NCI-H1436 treated with DMSO at 0.1 percent for 48 hours (cell line): ENCODE measurements around the gene DLG2.

ENCODE experiments used
- DNase-seq: peaks from one replicate; lab custom pipeline; 2025; lab: John Stamatoyannopoulos, UW

Gene DLG2

DNA sequence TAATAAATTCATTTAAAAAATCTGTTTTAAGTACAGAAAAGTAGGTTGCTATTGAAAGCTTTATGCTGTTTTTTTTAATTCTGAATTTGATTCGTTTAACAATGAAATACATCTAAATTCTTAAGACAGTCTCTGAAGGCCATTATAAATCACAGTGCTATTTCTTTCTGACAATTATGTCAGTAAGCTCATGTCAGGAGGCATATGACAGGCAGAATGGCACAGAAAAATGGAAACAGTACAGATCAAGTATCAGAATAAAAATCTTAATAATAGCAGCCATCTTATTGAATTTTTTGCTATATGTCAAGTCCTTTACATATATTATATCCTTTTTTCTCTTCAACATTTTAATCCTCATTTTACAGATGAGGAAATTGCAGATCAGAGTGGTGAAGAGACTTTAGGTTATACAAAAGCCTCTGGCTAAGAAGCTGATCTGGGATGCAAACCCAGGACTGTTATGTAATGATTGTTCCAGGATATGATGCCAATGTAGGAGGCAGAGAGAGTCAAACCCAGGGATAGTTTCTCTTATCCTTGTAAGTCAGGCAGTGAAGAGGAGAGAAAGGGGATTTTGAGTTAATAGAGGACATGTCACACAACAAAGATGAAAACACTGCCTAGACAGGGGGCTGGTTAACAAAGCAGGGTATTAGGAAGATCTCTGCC lies 2057.9 kb downstream of the DLG2 start:
- no peak for DNase-seq

DNA sequence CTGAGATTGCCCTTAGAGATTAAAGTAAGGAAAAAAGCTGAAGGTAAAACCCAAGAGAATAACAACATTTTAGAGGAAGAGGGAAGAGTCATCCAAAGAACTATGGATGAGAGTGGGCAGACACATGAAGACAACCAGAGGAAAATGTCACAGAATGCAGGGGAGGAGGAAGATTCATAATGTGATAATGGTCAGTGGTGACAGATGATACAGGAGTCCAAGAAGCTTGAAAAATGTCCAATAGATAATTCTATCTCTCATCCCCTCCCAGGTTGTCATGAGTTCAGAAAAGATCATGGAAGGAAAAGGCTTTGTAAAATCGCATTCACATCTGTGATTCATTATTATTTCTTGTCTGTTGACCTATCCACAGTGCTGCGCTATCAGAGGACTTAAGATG lies 2058.6 kb downstream of the DLG2 start:
- no peak for DNase-seq

DNA sequence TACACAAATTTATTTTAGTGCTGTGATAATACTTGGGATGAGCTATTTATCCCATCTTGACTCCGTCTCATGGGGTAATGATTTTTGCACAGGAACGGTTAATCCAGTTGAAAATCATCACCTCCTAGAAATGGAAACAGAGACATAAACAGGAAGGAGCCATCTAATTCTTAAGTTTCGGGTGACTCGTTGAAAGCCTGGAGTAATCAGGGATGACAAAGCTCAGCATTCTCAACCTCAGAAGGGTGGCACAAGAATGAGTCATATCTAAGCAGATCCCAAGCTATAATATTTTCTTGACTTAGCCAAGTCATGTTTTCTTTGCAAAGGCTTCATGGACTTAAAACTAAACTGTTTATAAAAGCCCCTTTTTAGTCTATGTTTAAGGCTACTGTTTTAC lies 2060.2 kb downstream of the DLG2 start:
- no peak for DNase-seq

DNA sequence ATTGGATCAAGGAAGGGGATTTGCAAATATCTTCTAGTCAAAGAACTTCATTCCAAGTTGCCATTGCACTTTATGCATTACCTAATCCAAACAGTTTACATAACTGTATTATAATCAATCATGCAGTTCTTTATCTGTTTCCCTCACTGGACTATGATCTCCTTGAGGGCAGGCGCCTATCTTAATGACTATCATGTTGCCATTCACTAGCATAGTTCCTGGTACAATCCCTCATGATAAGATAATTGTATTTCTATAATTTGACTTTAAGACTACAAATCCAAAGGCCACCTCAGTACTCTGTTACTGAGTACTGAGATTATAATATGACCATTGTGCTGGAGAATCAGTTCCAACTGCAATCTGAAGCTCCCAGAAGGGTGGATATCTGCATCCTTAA lies 2062.3 kb downstream of the DLG2 start:
- DNase-seq, result no peak

DNA sequence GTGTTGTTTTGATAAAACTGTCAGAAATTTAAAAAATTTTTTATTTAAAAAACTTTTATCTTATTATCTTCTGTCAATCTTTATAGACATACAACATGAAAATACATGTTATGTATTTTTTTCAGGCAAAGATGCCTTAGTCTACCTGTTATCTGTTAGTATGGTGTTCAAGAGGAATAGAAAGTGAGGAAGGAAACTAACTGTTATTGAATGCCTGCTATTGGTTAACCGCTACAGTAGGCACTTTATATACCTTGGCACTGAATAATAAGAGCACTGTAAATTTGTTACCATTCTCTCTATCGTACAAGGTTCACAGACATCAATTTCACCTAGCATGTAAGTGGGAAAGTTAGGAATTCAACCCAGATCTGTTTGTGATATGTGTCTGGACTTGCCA lies 2068.9 kb downstream of the DLG2 start:
- no peak for DNase-seq

DNA sequence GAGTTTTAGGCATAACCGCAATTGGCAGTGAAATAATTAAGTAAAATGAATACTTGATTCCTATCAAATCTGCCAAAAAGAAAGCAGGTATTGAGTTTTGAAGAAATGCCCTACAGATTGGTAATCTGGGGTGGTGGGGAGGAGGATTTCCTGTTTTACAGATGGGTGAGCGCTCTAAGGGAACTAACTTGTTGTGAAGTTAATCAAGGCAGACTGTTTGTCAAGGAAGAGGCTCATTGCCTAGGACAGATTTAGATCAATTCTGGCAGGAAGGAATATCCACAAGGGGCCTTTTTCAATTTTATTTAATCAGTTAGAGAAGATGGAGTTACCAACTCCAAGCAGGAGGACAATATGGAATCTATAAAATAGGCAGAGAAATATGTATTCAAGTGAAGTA lies 2069.5 kb downstream of the DLG2 start:
- no peak for DNase-seq

DNA sequence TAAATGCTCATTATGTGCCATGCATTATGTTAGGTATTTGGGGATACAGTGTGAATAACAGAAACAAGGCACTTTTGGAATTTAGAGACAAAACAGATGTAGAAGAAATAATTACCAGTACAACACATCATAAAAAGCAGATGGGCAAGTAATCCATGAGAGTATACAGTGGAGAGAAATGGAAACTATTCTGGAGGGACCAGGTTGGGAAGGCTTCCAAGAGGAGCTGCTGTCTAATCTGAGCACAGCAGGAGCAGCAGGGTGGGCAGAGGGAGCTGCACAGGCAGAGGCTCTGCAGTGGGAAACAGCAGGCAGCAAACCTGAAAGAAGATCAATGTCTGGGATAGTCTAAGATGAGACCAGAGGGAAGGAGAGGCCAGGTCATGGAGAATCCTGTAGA lies 2072.3 kb downstream of the DLG2 start:
- no peak for DNase-seq

DNA sequence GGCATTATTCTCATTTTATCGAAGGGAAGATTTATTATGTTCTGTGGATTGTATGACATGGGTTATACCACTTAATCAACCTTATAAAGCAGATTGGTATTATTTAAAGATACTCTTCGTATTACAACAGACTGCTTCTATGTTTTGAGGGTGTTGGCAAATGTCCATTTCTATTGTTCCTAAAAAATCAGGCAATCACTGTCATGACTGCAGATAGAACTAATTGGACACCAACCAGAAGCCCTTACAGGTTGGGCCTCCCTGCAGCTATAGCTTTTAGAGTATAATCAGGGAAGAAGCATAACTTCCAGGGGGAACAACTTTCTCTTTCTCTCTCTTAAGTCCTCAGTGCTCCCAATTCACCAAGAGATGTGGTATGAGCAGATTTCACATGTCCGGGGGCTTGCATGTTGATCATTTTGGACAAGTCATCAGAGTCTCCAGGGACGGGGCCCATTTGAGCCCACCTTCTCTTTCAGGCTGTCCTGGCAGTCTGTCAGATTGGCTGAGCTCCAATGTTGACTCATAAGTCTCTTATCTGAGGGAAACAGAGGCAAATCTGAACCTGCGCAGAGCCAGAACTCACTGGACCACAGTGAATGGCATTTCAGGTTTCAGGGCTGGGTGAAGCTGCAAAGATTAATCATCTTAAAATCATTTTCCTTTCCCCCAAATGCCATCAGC lies 2077.0 kb downstream of the DLG2 start:
- DNase-seq, result no peak

DNA sequence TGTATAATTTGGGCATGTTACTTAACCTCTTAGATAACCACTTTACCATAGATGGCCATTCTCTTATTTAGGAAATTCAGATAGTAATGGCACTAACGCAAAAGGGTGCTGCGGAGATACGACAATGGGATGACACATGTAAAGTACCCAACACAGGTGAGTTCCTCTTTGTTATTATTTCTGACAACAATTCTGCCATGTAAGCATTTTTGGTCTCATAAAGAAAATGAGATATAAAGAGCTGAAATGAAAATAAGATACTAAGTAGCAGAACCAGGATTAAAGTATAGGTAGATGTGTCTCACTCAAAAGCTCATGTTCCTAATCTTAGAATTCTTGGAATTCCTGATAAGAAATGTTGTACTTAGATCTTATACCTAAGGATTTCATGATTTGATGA lies 2080.8 kb downstream of the DLG2 start:
- no peak for DNase-seq

DNA sequence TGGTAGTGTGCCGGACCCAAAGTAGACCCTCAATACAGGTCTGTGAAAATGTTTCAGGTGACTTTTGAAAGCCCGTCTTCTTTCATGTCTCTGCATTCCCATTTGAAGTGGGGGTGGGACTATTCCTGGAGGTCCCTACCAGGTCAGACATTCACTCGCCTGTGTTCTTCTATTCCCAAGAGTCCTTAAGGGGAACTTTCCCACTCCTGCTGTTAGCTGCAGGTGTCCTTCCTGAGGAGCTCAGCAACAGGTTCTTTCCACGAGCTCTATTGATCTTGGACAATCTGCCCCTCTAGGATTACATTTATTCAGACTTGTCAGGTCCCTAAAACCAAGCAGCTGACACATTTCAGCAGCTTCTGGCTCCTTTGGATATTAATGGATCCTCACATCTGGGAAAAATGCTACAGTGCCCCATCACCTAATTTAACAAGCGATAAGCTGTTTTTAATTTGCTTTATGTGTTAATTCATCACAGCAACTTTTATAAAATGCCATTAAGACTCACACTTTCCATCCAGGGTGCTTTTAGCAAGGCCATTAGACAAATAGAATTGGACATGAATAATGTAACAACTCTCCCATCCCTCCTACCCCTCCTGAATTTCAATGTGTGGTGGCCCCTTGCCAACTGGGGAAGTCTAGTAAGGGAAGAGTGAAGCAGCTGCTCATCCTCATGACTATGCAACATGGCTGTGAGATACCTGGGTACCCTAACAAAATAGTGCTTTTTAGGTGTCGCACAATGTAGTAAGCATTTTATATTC lies 2081.5 kb downstream of the DLG2 start:
- no peak for DNase-seq

DNA sequence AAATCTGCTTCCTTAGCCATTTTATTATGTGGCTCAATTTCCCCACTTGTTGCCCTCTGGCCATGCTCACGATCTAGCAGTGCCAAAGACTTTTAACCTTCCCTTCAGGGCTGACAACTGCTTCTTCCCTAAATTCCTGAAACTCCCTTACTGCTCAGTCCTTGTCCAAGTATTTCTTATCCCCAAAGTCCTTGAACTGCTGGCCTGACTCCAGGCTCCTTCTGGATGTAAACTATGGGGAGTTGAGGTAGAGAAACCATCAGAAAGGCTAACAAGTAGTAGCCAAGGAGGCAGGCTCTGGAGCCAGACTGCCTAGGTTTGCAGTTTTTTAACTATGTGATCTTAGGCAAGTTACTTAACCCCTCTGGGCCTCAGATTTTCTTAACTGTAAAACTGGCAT lies 2082.3 kb downstream of the DLG2 start:
- DNase-seq, result no peak

DNA sequence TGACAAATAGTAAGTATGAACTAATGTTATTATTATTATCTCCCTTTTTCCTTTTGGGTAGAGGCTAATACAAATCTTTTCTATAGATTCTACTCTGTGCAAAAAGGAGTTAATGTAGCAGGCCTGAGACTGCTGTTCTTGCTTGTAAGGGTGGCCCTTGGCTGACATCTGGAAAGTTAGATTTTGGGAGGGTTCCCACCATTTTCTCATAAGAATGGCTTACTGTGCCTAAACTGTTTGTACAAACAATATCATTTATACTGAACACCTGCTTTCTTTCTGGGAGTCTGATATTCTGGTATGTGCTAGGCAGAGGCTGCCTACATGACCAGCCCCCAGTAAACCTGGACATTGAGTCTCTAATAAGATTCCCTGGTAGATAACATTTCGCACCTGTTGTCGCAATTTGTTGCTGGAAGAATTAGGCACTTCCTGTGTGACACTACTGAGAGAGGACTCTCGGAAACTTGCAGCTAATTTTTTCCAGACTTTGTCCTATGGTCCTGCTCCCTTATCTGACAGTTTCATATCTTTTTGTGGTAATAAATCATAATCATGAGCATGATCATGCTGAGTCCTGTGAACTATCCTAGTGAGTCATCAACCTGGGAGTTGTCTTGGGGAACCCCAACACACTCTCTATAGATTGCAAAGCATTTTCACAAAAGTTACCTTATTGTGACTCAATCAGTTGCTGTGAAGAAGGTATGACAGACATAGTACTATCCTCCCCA lies 2083.3 kb downstream of the DLG2 start:
- DNase-seq, result no peak

DNA sequence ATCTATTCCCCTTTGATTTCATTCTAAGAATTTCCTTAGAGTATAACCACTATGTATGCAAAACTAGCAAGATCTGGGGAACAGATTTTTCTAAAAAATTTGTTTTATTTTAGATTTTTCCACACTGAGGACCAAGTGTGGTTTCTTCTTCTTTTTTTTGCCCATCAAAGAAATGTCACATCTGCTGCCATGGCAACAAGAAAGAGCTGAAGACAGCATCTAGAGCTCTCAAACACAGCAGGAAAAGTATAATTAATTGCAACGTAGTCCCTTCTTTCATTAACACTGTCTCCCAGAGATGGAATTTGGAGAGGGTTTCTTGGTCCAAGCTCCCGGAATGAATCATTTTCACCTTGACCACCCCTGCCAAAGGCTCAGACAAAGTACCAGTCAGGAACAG lies 2084.3 kb downstream of the DLG2 start:
- DNase-seq, result no peak

DNA sequence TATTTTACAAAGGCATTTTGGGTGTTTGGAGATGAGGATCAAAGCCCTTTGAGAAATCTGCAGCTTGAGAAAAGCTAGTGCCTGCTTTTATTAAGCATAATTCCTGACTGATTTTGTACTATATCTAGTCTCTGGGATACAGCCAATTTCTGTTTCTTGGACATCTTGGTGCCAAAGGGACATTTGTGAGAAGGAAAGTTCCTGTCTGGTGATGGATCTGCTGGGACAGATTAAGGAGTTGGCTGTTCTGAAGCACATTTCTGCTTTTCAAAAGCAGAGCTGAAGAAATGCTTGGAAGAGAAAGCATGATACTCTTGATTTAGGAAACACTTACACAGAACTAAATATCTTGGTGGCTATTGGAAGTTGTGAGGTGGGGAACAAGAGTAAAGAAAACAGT lies 2086.4 kb downstream of the DLG2 start:
- DNase-seq, result no peak

DNA sequence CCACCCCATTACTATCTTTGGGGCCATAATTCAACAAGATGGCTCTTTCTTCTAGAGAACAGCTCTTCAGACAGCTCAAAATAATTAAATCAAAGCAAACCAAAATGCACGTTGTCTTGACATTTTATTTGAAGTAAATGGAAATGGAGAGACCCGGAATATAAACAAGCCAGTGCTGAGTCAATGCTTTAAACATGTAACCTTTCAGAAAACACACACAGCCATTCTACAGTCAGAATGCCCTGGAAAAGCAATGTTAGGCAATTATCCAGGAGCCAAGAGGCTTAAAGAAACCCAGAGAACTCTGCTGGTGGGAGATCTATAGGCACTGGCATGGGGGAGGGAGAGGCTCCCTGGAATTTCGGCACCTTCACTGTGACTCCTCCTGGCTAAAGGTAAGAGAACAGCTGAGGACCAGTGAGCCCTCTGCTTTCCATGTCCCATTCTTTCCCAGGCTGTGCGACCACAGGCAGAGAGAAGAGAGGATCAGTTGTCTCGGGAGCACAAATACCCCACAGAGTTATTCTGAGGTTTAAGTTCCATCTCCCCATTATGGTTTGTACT lies 2086.9 kb downstream of the DLG2 start:
- no peak for DNase-seq

DNA sequence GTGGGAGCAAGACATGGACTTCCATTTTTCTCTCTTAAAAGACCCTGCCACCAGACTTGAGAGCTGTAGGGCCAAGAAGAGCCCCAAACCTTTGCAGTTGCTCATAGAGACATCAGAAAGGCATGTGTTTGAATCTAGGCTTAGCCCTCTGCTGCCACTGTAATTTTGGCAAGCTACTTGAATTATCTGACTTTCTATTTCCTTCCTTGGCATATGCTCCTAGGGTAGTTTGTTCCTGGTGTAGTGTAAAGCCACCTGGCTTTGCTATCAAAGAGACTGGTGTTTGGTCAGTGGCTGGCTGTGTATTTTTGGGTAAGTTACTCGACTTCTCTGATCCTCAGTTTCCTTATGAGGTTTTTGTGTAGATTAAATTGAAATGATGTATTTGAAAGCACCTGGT lies 2088.9 kb downstream of the DLG2 start:
- no peak for DNase-seq

DNA sequence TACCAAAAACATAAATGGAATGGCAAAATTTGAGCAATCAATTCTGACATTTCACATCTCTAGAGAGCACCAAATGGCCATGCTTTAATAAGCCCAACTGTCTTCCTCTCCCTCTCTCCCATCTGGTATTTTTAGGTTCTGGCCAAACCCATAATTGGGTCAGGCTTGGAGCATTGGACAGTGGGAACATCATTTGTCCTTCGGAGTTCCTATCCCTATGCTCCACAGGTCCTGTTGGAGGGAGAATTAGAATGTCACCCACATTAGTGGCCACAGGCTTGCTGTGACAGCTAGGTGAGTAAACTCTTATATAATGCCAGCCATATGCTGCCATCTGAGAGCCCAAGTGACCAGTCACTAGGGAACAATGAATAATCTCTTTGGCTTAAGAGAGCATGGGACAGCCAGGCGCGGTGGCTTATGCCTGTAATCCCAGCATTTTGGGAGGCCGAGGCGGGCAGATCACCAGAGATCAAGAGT lies 2090.0 kb downstream of the DLG2 start:
- DNase-seq, result no peak

DNA sequence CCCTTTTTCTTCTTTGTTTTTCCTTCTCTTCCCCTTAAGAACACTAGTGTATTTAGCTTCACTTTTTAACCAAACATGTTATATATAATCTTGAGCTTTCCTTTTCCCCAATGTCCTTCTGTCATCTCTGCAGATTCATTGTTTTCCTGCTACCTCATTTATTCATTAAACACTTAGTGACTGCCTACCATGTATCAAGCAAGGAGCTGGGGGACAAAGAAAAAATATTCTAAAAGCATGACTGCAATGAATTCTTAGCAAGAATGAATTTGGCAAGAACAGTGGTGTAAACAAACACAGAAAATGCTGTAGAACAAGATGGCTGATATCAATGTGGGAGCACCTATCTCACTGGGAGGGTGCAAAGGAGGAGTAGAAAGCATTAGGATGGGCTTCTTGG lies 2094.0 kb downstream of the DLG2 start:
- no peak for DNase-seq

DNA sequence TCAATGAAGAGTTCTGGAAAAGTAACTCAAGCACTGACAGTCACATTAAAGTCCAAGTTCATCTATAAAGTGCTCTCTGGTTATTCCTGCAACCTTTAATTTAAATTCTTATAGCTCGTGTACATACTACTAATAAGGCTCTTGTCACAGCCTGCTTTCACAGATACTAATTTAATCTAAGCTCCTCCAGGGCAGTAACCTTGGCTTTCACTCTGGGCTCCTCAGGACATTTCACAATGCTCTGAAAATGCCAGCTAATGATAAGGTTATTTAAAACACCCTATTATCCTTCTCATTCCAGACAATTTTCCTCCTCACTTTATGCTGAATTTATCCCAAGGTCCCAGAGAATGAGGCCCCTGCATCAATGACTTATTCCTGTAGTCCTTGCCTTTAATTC lies 2098.3 kb downstream of the DLG2 start:
- DNase-seq, result no peak

DNA sequence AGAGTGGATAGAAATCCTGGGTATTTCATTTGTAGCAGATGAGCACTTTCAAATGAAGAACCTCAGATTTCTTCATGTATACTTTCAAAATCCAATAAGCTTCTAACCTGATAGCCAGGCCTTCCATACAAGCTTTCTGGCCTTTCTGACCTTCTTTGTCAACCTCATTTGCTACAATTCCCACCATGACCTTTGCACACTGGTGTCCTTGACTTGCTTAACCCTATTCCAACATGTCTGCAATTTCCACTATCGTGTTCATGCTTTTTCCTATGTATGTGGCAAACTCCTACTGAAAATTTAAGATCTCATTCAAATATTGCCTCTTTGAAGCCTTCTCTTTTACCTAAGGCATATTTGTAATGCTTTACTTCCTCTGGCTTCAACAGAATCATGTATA lies 2098.9 kb downstream of the DLG2 start:
- no peak for DNase-seq

DNA sequence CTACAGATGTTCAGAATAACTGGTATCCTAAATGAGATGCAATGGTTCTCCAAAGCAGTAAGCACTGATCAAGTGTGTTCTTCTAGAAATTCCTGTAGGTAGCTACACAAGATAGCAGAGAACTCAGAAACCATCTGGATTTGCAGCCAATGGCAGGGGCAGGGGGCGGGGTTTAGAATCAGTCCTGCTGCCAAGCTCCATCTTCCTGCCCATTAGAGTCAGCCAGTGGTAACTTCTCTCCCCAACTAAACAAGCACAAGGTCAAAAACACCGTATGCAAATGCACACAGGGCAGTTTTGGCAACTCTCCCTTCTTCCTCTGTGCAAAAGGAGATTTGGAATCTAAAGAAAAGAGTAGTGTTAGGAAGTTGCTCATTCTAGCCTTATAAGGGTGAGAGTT lies 2103.5 kb downstream of the DLG2 start:
- no peak for DNase-seq

DNA sequence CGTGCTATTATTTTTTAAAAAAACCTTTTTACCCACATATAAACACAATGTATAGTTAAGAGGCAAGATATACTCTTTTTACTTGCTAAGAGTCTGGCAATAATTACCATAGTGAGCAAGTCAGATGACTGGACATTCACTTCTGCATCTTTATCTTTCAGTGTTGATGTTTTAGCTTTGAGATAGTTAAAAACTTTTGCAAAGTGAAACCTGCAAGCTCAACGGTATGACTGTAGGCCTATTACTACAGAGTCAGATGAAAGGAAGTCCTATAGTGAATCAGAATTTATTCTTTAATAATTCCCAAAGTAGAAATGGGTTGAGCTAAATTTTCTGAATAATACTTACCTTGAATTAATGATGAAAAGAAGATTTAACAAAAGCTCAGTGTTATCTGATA lies 2104.2 kb downstream of the DLG2 start:
- DNase-seq, result no peak
